OCI-LY1 (cell line): ENCODE measurements around the gene PRSS53.

ENCODE experiments used
- CTCF ChIP-seq: fragments of 200-600 bp; sonication (generic), shearing (Covaris generic); IDR thresholded peaks from 2 replicates; pipeline ENCODE4 v1.5.1; 2017; ENCODE audit warnings: mild to moderate bottlenecking, antibody characterized with exemption, low read length, moderate library complexity, mixed read lengths
- EZH2 ChIP-seq: fragments of 200-600 bp; sonication (generic), shearing (Covaris generic); IDR thresholded peaks from 2 replicates; pipeline ENCODE4 v1.8.0; 2017; ENCODE audit warnings: borderline replicate concordance, mixed run types, mild to moderate bottlenecking, antibody characterized with exemption, low read length, moderate library complexity, mixed read lengths

GRCh38 chr16:31074814-31075183 lies 13.9 kb downstream of the PRSS53 start:
- TF ChIP-seq CTCF (peak; percentile 15; the same call in 1 of the 2 replicates), EZH2 (no peak)
